Eye (tissue), 1 donor: ENCODE data around the gene OR10H5.
"Not testable (repeated sequence)": the region's sequence is repeated elsewhere in the genome, so short reads cannot be mapped to it uniquely, and the experiment has no call there.

Source experiments
- DNase-seq: peaks from one replicate; pipeline ENCODE4 v3.0.0-alpha.2; 2015

Gene OR10H5, protein sequence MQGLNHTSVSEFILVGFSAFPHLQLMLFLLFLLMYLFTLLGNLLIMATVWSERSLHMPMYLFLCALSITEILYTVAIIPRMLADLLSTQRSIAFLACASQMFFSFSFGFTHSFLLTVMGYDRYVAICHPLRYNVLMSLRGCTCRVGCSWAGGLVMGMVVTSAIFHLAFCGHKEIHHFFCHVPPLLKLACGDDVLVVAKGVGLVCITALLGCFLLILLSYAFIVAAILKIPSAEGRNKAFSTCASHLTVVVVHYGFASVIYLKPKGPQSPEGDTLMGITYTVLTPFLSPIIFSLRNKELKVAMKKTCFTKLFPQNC

DNA sequence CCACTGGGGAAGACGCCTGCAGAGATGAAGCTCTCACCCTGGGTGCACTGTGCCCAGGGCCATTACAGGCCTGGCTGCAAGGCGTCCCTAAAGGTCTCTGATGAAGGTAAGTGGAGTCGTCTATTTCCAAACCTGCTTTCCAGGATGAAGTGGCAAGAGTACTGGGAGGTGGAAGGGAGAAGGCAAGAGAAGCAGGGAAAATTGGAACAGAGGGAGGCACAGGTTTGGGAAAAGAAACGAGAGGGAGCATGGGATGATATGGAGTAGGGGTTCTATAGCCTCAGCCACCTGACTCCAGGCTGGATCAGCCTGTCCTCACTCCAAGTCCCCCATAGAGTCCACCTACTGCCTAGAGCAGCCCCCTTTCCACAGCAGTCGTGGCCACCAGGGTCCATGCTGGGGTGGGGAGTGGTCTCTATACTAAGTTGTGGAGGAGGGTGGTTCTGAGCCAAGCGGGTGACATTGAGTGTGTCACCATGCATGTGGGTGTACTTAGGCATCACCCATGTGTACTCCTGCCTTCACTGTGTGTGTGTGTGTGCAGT lies at the start of gene OR10H5:
Gene OR10H5 (plus strand): TSS at position 51 of the 545 bp plus-strand sequence. CDS start 6,388 bp downstream, outside the sequence.
- no peak for DNase-seq

- no peak for DNase-seq
These were observed 49.7 kb upstream of the OR10H5 start, which contains the start of gene OR10H3 for GRCh38 chr19:15737722-15738121. Gene OR10H3 (plus strand): TSS chr19:15737985. CDS start chr19:15741393, 3,408 bp downstream.

DNA sequence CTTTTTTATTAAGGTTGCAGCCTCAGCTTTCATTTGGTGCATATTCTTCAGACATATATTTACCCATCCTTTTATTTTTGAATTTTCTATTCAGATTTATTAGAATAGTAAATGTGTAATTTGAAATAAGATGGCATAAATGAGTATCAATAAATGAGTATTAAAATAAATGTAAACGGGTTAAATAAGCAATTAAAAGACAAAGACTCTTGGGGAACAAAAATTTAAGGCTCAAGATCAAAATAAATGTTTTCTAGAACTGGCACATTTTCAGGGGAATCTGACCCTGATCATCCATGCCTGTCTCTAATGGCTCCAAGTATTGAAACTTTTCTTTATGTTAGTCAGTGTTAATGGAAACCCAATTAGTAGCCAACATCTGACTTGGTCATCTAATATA lies 46.7 kb upstream of the OR10H5 start:
- DNase-seq = no peak

- no peak for DNase-seq
These were observed 39.2 kb upstream of the OR10H5 start for GRCh38 chr19:15748239-15748638.

DNA sequence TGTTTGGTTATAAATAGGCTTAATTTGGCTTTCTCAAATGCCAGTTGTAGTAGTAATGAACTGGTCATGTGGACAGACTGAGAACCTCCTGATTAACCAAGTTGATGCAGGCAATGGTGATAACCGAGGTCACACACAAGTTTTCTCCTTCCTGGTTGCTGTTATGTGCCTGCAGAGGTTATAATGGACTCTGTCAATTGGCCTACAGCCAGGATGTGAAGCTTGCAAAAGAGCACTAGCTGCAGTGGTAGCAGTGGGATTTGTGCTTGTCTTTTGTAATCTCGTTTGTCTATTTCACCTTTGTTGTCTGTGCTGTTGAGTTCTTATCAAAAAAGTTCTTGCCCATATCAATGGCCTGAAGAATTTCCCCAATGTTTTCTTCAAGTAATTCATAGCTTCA lies 29.1 kb upstream of the OR10H5 start:
- no peak for DNase-seq

DNA sequence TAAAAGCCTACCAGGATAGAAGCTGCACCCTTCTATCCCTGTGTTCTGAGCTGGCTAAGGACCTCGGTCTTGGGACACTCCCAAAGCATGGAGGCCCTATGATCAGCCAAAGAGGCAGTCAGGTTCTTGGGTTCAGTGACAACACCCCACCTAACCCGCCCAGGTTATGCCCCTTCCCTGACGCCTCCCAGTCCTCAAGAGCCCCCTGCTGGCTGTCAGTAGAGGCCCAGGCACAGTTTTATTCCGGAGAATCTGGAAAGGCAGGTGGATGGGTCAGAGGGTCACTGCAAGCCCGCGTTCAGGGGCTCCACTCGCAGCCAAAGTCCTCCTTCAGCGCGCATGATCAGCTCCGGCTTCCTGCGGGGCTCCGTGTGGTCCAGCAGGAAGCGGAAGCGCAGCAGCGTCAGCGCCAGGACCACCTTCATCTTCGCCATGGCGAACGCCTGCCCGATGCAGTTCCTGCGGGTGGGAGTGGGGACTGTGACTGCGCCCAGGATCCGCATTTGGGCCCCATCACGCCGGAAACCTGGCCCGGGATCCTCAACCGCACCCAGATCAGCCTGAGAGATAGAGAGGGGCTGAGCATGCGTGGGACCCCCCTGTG lies 27.4 kb upstream of the OR10H5 start:
- DNase-seq = no peak

DNA sequence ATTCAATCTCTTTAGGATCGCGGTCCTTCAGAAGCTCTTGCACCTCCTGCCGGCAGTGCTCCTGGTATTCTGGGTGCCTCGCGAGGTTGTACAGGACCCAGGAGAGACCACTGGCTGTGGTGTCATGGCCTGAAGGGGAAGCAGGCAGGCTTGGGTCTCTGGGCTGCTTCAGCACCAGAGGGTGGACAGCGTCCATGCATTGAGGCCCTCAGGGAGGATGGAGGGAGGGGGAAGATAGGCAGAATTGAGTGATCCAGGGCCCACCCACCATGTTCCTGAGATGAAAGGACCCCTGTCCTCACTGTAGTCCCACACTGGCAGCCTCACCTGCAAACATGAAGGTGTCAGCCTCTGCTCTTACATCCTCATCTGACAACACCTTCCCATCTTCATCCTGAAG lies 17.9 kb upstream of the OR10H5 start:
- peak; percentile 13 for DNase-seq

GRCh38 chr19:15774159-15774558 lies 13.3 kb upstream of the OR10H5 start:
- not testable (repeated sequence) for DNase-seq

GRCh38 chr19:15775249-15775648 lies 12.2 kb upstream of the OR10H5 start:
- DNase-seq = no peak

GRCh38 chr19:15776264-15776663 lies 11.2 kb upstream of the OR10H5 start:
- DNase-seq = no peak

GRCh38 chr19:15776991-15777970 lies 10.2 kb upstream of the OR10H5 start:
- no peak for DNase-seq

- peak; percentile 84 for DNase-seq
These were observed 7.5 kb upstream of the OR10H5 start for GRCh38 chr19:15779756-15780476.

- peak; percentile 4 for DNase-seq
These were observed 6.6 kb upstream of the OR10H5 start for GRCh38 chr19:15780610-15781418.

DNA sequence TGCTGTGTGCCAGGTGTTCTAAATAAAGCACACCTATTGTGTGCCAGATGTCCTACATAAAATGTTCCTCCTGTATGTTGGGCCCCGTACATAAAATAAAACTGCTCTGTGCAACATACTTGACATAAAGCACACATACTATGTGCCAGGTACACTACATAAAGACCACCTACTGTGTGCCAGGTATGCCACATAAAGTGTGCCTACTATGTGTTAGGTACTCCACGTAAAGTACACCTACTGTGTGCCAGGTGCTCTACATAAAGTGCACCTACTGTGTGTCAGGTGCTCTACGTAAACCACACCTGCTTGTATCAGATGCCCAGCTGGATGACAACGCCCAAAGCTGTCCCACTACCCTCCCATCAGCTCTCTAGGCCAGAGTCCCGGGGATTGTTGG lies 5.8 kb upstream of the OR10H5 start:
- DNase-seq = no peak

GRCh38 chr19:15782211-15782610 lies 5.2 kb upstream of the OR10H5 start:
- no peak for DNase-seq

DNA sequence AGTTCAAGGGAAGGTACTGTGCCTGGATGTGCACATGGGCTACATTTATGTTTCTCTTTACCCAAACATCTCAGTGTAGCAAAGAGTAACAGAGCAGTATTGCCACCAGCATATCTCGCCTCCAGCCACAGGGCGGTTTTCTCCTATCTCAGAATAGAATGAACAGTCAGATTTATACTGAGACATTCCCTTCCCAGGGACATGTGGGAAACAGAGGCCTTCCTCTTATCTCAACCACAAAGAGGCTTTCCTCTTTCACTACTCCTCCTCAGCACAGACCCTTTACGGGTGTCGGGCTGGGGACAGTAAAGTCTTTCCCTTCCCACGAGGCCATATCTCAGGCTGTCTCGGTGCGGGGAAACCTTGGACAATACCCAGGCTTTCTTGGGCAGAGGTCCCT lies 4.6 kb upstream of the OR10H5 start:
- DNase-seq = not testable (repeated sequence)

DNA sequence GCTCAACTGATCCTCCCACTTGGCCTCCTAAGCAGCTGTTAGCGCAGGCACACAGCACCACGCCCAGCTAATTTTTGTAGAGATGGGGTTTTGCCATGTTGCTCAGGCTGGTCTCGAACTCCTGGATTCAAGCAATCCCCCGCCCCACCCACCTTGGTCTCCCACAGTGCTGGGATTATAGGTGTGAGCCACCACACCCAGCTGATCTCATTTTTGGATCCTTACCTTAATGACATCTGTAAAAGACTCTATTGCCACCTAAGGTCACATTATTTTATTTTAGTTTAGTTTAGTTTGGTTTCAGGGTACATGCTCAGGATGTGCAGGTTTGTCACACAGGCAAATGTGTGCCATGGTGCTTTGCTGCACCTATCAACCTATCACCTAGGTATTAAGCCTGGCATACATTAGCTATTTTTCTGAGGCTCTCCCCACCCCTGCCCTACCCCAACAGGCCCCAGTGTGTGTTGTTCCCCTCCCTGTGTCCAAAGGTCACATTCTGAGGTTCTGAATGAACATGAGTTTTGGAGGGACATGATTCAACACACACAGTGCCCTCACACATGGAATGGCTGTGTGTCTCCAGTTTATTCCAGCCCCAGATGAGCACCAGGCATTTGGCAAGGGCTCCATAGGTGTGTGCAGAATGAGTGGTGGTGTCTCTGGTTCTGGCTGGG lies 1.3 kb downstream of the OR10H5 start:
- DNase-seq = no peak

GRCh38 chr19:15790096-15790495 lies 2.6 kb downstream of the OR10H5 start:
- DNase-seq = no peak

GRCh38 chr19:15794279-15794678 lies 6.8 kb downstream of the OR10H5 start:
- not testable (repeated sequence) for DNase-seq

GRCh38 chr19:15810335-15810734 lies 22.9 kb downstream of the OR10H5 start:
- peak; percentile 1 for DNase-seq

GRCh38 chr19:15811476-15811875 lies 24.0 kb downstream of the OR10H5 start:
- no peak for DNase-seq
